ENCODE measurements around the gene IGSF6. TPM values are rescaled to one million over a fixed set of nuclear protein-coding genes. Genes with fewer than 3 reads are reported as not detected.
A peak's percentile ranks its signal among the peaks of the same experiment; 100 is the strongest.

IGSF6 gene
- total and polyA plus RNA-seq, 2 of the 4 experiments (the other 2 are of a cell fraction): not detected

DNA sequence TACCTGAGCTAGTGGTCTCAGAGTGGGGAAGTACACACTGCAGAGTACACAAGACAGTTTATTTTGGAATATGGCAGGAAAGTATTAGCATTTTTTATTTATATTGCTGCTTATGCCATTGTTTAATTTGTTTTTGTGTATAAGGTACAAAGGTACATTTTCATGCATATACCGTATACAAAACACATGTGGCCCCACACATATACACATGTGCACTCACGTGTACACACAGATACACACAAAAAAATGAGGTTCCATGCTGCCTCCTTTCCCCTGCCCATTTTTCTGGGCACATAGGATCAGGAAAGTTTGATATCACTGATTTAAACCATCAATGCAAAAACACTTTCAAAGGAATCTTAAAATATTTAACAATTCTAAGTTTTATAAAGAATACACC, 12.9 kb downstream of the IGSF6 start:
- peak overlapping the region; percentile 81; the same call in 1 of the 2 replicates for H2AK5ac ChIP-seq (ENCODE audit: low read depth, low read length)
- BruUV-seq (replicated peaks): no TSS peak
- no peak overlapping the region for H3K27ac ChIP-seq (ENCODE audit: insufficient read depth, low read length)
- no peak overlapping the region for H2AFZ ChIP-seq (replicated peaks; ENCODE audit: low read length, poor library complexity)
- no peaks in the 10 kb centered on the region for H3K9me1 ChIP-seq (ENCODE audit: insufficient read depth, low read length)
- H3K9ac ChIP-seq (ENCODE audit: low read depth, low read length): no peak overlapping the region
- no peak overlapping the region for H2BK120ac ChIP-seq (ENCODE audit: low read depth, low read length)
- peaks cover 3% of the 10 kb centered on the region for H3K36me3 ChIP-seq (ENCODE audit: control insufficient read depth, insufficient read depth, low read length)
- no peak overlapping the region for H3K4me3 ChIP-seq (ENCODE audit: insufficient read depth, low read depth, low read length)
- H4K8ac ChIP-seq (ENCODE audit: low read depth in 2 of 2, low read length in 2 of 2): no peak overlapping the region; a peak in 1 of 4 replicates
- 0 out of 2 replicates have a peak overlapping the region, but pooled peaks have one; percentile 53 for H3K14ac ChIP-seq (replicated peaks; ENCODE audit: low read depth, low read length)
- no peak overlapping the region; the same call in 2 of the 3 replicates for H2BK15ac ChIP-seq (ENCODE audit: low read depth, low read length)
- H3K56ac ChIP-seq (ENCODE audit: extremely low read depth, insufficient read depth, low read length): no peak overlapping the region
- DNase-seq (no peak), ATAC-seq (ENCODE audit: low read depth) (no peak)
- H2BK5ac ChIP-seq (ENCODE audit: low read depth, low read length, poor library complexity, severe bottlenecking): peak overlapping the region; percentile 58
- no peaks in the 10 kb centered on the region for H3K27me3 ChIP-seq (ENCODE audit: control insufficient read depth, insufficient read depth, low read length)
- H3K18ac ChIP-seq (ENCODE audit: low read depth, low read length): no peak overlapping the region
- dilution Hi-C loops (cut with HindIII; ENCODE audit: low sequenced_read_pairs, unreplicated experiment) (no loop called here), in situ Hi-C loops (cut with MboI; ENCODE audit: low sequenced_read_pairs) (no loop called here), intact Hi-C loops (cut with micrococcal nuclease) (no loop called here)
- ChIA-PET CTCF (interaction anchor here (0.6 kb wide), 1 partner anchor 13 kb away, joined by 3 read pairs; no protein-coding TSS in a partner anchor), POLR2A (ENCODE audit: unreplicated experiment) (no interaction called here)
- peaks cover 10 to 28% of the 10 kb centered on the region in 2 experiments for H3K79me1 ChIP-seq (ENCODE audit: low read depth in 1 of 2, low read length in 2 of 2)
- H2BK20ac ChIP-seq (ENCODE audit: low read depth, low read length): no peak overlapping the region; the same call in 1 of the 2 replicates
- TF ChIP-seq RFX5 (IDR thresholded peaks at IDR 0.05; ENCODE audit: low read depth, low read length) (no peak), MXI1 (IDR thresholded peaks at IDR 0.05; ENCODE audit: borderline replicate concordance, low read depth, low read length) (no peak), RAD21 (IDR thresholded peaks at IDR 0.05; ENCODE audit: low read length) (no peak), RCOR1 (IDR thresholded peaks at IDR 0.05; ENCODE audit: insufficient replicate concordance, low read length) (no peak), CHD1 (IDR thresholded peaks at IDR 0.05; ENCODE audit: low read depth, low read length) (no peak), CTCF (conservative IDR thresholded peaks at IDR 0.05; ENCODE audit: low read depth, low read length) (no peak), NFE2L2 (IDR thresholded peaks at IDR 0.05; ENCODE audit: low read depth, low read length) (no peak), BHLHE40 (IDR thresholded peaks at IDR 0.05; ENCODE audit: low read depth, low read length) (no peak), CEBPB (IDR thresholded peaks at IDR 0.05; ENCODE audit: low read depth, low read length) (no peak), POLR2A (IDR thresholded peaks at IDR 0.05; ENCODE audit: low read depth, low read length) (no peak), USF2 (IDR thresholded peaks at IDR 0.05; ENCODE audit: low read depth, low read length) (no peak), SMC3 (IDR thresholded peaks at IDR 0.05; ENCODE audit: low read depth, low read length) (no peak), MAZ (IDR thresholded peaks at IDR 0.05; ENCODE audit: borderline replicate concordance, low read depth, low read length) (no peak), MAFK (IDR thresholded peaks at IDR 0.05; ENCODE audit: low read depth, low read length) (no peak), FOS (IDR thresholded peaks at IDR 0.05; ENCODE audit: low read depth, low read length) (no peak)
- TF ChIP-seq, protein P1, sequence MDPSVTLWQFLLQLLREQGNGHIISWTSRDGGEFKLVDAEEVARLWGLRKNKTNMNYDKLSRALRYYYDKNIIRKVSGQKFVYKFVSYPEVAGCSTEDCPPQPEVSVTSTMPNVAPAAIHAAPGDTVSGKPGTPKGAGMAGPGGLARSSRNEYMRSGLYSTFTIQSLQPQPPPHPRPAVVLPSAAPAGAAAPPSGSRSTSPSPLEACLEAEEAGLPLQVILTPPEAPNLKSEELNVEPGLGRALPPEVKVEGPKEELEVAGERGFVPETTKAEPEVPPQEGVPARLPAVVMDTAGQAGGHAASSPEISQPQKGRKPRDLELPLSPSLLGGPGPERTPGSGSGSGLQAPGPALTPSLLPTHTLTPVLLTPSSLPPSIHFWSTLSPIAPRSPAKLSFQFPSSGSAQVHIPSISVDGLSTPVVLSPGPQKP (IDR thresholded peaks at IDR 0.05; ENCODE audit: borderline replicate concordance, low read depth, low read length): no peak
- H4K20me1 ChIP-seq (ENCODE audit: insufficient read depth, low read length): peaks cover 4% of the 10 kb centered on the region; the same call in 1 of the 2 replicates
- H4K91ac ChIP-seq (ENCODE audit: insufficient read depth, low read depth, low read length): no peak overlapping the region; the same call in 1 of the 2 replicates
- H3K4me1 ChIP-seq (ENCODE audit: control insufficient read depth, insufficient read depth, low read length): peaks cover 7% of the 10 kb centered on the region
- H3K9me3 ChIP-seq (ENCODE audit: control insufficient read depth, insufficient read depth, low read length): no peaks in the 10 kb centered on the region
- no peak overlapping the region for H3K4me2 ChIP-seq (ENCODE audit: low read depth, low read length)
- no peak overlapping the region for H2AK9ac ChIP-seq (replicated peaks; ENCODE audit: low read depth, low read length, poor library complexity)
- no CpG with 5 or more reads among the region's 2 CpGs for WGBS, 2 experiments (ENCODE audit: extremely low coverage in 2 of 2, insufficient read length in 1 of 2)
- peak overlapping the region; percentile 75; the same call in 1 of the 2 replicates for H3K23ac ChIP-seq (ENCODE audit: low read depth, low read length)
- peak overlapping the region; percentile 60; the same call in 1 of the 2 replicates for H3K4ac ChIP-seq (ENCODE audit: low read depth, low read length)
- no peak overlapping the region for H4K5ac ChIP-seq (ENCODE audit: low read depth, low read length)

Data from IMR-90 (cell line).